HepG2 (cell line): ENCODE measurements around the gene RANBP17. TPM values are rescaled to one million over a fixed set of nuclear protein-coding genes. Genes with fewer than 3 reads are reported as not detected.
"Not testable (repeated sequence)": the region's sequence is repeated elsewhere in the genome, so short reads cannot be mapped to it uniquely, and the experiment has no call there.

Source experiments
- ATAC-seq: fragments of 200-7000 bp; cut with Tn5 transposase; 3 replicates; pipeline ENCODE4 v1.9.1; 2020; ENCODE audit warnings: mild to moderate bottlenecking, moderate library complexity
- BruUV-seq: library from RNA; stranded (reverse); fragments of 400-500 nt; replicated peaks from 2 replicates; lab custom pipeline; 2021; lab: Mats Ljungman, UMichigan
- CTCF ChIA-PET: fragments of 300-600 bp; formaldehyde crosslinking; extraction: SDS; loops from one replicate; lab custom pipeline; 2021; ENCODE audit warnings: low total read pairs, inconsistent platforms, low intra/inter-chr PET ratio; lab: Yijun Ruan, JAX
- POLR2A ChIA-PET: fragments of 350-600 bp; sonication (Branson Sonifier 250); formaldehyde crosslinking; loops from one replicate; lab custom pipeline; 2020; ENCODE audit warnings: antibody characterized with exemption, inconsistent platforms; lab: Yijun Ruan, JAX
- DNase-seq: peaks from one replicate; pipeline ENCODE4 v3.0.0-alpha.2; 2015; ENCODE audit warnings: low spot score
- FAIRE-seq: peaks from 3 replicates; lab custom pipeline; 2011; peaks lifted over from hg19 to GRCh38; lab: Jason Lieb, UNC
- H2AFZ ChIP-seq: one replicate; pipeline ENCODE4 v1.6.1; 2011; ENCODE audit warnings: low read length, inconsistent platforms
- H3K27ac ChIP-seq: fragments of 300-600 bp; 3 replicates; pipeline ENCODE4 v1.8.0; 2011; ENCODE audit warnings: mixed run types, mild to moderate bottlenecking, mixed read lengths, low read length, inconsistent platforms; ENCODE audit not compliant: insufficient read depth; ENCODE audit errors: extremely low read length
- H3K27me3 ChIP-seq, 2 experiments: fragments of 200-600 bp in 1 of 2; 2 replicates in 1 of 2; 3 replicates in 1 of 2; pipeline versions ENCODE4 v1.6.0 to v1.8.0; 2011; ENCODE audit warnings: low read length in 2 of 2, mild to moderate bottlenecking in 2 of 2, moderate library complexity in 2 of 2, inconsistent platforms in 1 of 2; ENCODE audit not compliant: insufficient read depth in 2 of 2, control insufficient read depth in 1 of 2
- H3K36me3 ChIP-seq, 2 experiments: fragments of 200-600 bp in 1 of 2; replicated peaks in 1 of 2; 2 replicates in 1 of 2; 3 replicates in 1 of 2; pipeline versions ENCODE4 v1.5.1 to v1.8.0; 2011; ENCODE audit warnings: low read length in 2 of 2, inconsistent platforms in 1 of 2; ENCODE audit not compliant: insufficient read depth in 2 of 2, control insufficient read depth in 1 of 2
- H3K4me1 ChIP-seq: 2 replicates; pipeline ENCODE4 v1.5.1; 2012; ENCODE audit warnings: low read length, inconsistent platforms; ENCODE audit not compliant: insufficient read depth
- H3K4me2 ChIP-seq: 2 replicates; pipeline ENCODE4 v1.6.0; 2011; ENCODE audit warnings: low read depth, low read length, inconsistent platforms
- H3K4me3 ChIP-seq, 3 experiments: fragments of 200-600 bp in 1 of 3; sonication (generic), shearing (Covaris generic) in 1 of 3; replicated peaks in 1 of 3; 2 replicates each; pipeline ENCODE4 v1.5.1; 2011 to 2016; ENCODE audit warnings: low read length in 3 of 3, inconsistent platforms in 2 of 3, low read depth in 2 of 3, mild to moderate bottlenecking in 2 of 3, control low read depth in 1 of 3, mixed read lengths in 1 of 3; ENCODE audit not compliant: insufficient read depth in 1 of 3
- H3K79me2 ChIP-seq: one replicate; pipeline ENCODE4 v1.6.1; 2011; ENCODE audit warnings: low read length, inconsistent platforms; ENCODE audit not compliant: insufficient read depth
- H3K9ac ChIP-seq: 2 replicates; pipeline ENCODE4 v1.6.0; 2011; ENCODE audit warnings: mild to moderate bottlenecking, low read depth, low read length, inconsistent platforms; ENCODE audit not compliant: insufficient read depth
- H3K9me3 ChIP-seq: 2 replicates; pipeline ENCODE4 v1.5.1; 2012; ENCODE audit warnings: mild to moderate bottlenecking, low read length
- H4K20me1 ChIP-seq: 2 replicates; pipeline ENCODE4 v1.6.0; 2011; ENCODE audit warnings: inconsistent platforms, mild to moderate bottlenecking, low read length, moderate library complexity; ENCODE audit not compliant: insufficient read depth
- BCL6 ChIP-seq: IDR thresholded peaks from 2 replicates; pipeline ENCODE4 v1.6.1; 2016; ENCODE audit warnings: missing genetic modification reagents, missing compliant biosample characterization
- POLR2A ChIP-seq, 2 experiments: IDR thresholded peaks; 2 replicates each; pipeline ENCODE4 v1.6.1; 2011; ENCODE audit warnings: low read depth in 2 of 2, low read length in 2 of 2, mild to moderate bottlenecking in 1 of 2, moderate library complexity in 1 of 2; ENCODE audit not compliant: insufficient read depth in 1 of 2
- RFX3 ChIP-seq: IDR thresholded peaks from 2 replicates; pipeline ENCODE4 v1.6.1; 2016; ENCODE audit warnings: missing biosample characterization, missing genetic modification reagents
- ZFP36L2 ChIP-seq: sonication (generic); formaldehyde crosslinking; IDR thresholded peaks from 2 replicates; pipeline ENCODE4 v1.4.0; 2020; ENCODE audit warnings: missing genetic modification reagents
- WGBS: methylation state at CpG from one replicate; pipeline ENCODE4 v1.1.6; 2017; ENCODE audit warnings: low lambda C conversion rate; 5-methylcytosine and 5-hydroxymethylcytosine counted together
- in situ Hi-C: cut with HindIII; loops from 2 replicates; pipeline ENCODE4 v1.10.0; 2017; ENCODE audit warnings: low pct_unique_long_range_greater_than_20kb; ENCODE audit not compliant: extremely low pct_ligation_motif_present
- intact Hi-C: fragments of 100-400 bp; cut with micrococcal nuclease; formaldehyde crosslinking; loops from one replicate; pipeline ENCODE4 v1.10.0; 2022; ENCODE audit not compliant: unreplicated experiment
- polyA plus RNA-seq, 8 experiments: library from polyadenylated mRNA; depleted of rRNA in 3 of 8; stranded (reverse) in 7 of 8; unstranded in 1 of 8; fragments of >200 nt; fragmentation: Illumina TruSeq in 4 of 8; extraction: Trizol in 4 of 8; gene quantifications; 2 replicates each; pipeline versions ENCODE4 v1.2.1 to v1.2.3, GENCODE V29; 2011 to 2016; ENCODE audit warnings: low read depth in 4 of 8, missing spikeins in 1 of 8, mixed read lengths in 1 of 8; ENCODE audit not compliant: insufficient read depth in 1 of 8
- total RNA-seq, 5 experiments: library from RNA; depleted of rRNA; stranded (reverse); fragments of >200 nt; fragmentation: Illumina TruSeq; extraction: Trizol; gene quantifications; 2 replicates each; pipeline ENCODE4 v1.2.3, GENCODE V29; 2016; ENCODE audit warnings: low read depth in 1 of 5
- TF ChIP-seq, protein P1 (sequence below): sonication (generic); formaldehyde crosslinking; IDR thresholded peaks from 2 replicates; pipeline ENCODE4 v1.5.1; 2020; ENCODE audit warnings: missing genetic modification reagents, mild to moderate bottlenecking, borderline replicate concordance
- TF ChIP-seq, protein P2 (sequence below): sonication (generic); formaldehyde crosslinking; IDR thresholded peaks from 2 replicates; pipeline ENCODE4 v1.4.0; 2020; ENCODE audit warnings: missing genetic modification reagents
- TF ChIP-seq, protein P3 (sequence below): sonication (generic); formaldehyde crosslinking; IDR thresholded peaks from 2 replicates; pipeline ENCODE4 v1.4.0; 2020; ENCODE audit warnings: missing genetic modification reagents
- TF ChIP-seq, protein P4 (sequence below): sonication (generic); formaldehyde crosslinking; IDR thresholded peaks from 2 replicates; pipeline ENCODE4 v1.5.1; 2020; ENCODE audit warnings: missing genetic modification reagents, mild to moderate bottlenecking, borderline replicate concordance

The RANBP17 gene
- total and polyA plus RNA-seq, 2 of the 13 experiments (the other 11 are each of a cell fraction or from before 2014, with no cell fraction given), result not detected

DNA sequence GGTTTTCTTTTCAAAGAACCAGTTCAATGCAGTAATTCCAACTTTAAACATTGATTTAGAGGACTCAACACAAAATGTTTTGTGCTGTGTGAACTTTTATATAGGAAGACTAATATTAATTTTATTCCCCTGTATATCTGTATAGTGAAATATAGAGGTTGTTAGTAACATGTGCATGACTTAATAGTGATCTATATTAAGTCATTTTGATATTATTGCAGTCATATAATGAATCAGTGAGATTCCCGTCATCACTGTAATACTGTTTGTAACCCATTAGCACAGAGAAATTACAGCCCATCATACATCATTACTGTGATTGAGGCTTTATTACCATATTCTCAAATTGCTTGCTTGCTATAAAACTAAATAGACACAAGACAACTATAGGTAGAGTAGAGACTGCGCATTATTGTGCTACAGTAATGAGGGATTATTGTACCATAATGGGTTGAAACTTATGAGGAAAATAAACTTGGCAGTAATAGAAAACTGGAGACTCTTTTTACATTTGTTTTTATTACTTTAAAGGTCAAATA is 170.7 kb downstream of the RANBP17 start:
- no TSS peak for BruUV-seq
- no peak for DNase-seq
- no peaks in the 10 kb centered on the region for H3K9me3 ChIP-seq
- in situ Hi-C loops, result no loop called here
- H4K20me1 ChIP-seq, result no peaks in the 10 kb centered on the region
- no peak overlapping the region for H3K27ac ChIP-seq
- ChIA-PET CTCF (no interaction called here), POLR2A (no interaction called here)
- intact Hi-C loops, result no loop called here
- no peak overlapping the region for H3K4me2 ChIP-seq
- 49% methylated on average over 2 of the region's 2 CpGs for WGBS
- ATAC-seq, result no peak
- no peaks in the 10 kb centered on the region for H3K4me1 ChIP-seq
- TF ChIP-seq, protein P1, sequence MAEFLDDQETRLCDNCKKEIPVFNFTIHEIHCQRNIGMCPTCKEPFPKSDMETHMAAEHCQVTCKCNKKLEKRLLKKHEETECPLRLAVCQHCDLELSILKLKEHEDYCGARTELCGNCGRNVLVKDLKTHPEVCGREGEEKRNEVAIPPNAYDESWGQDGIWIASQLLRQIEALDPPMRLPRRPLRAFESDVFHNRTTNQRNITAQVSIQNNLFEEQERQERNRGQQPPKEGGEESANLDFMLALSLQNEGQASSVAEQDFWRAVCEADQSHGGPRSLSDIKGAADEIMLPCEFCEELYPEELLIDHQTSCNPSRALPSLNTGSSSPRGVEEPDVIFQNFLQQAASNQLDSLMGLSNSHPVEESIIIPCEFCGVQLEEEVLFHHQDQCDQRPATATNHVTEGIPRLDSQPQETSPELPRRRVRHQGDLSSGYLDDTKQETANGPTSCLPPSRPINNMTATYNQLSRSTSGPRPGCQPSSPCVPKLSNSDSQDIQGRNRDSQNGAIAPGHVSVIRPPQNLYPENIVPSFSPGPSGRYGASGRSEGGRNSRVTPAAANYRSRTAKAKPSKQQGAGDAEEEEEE (CRISPR knock-in tag), result no peak
- TF ChIP-seq, protein P2, sequence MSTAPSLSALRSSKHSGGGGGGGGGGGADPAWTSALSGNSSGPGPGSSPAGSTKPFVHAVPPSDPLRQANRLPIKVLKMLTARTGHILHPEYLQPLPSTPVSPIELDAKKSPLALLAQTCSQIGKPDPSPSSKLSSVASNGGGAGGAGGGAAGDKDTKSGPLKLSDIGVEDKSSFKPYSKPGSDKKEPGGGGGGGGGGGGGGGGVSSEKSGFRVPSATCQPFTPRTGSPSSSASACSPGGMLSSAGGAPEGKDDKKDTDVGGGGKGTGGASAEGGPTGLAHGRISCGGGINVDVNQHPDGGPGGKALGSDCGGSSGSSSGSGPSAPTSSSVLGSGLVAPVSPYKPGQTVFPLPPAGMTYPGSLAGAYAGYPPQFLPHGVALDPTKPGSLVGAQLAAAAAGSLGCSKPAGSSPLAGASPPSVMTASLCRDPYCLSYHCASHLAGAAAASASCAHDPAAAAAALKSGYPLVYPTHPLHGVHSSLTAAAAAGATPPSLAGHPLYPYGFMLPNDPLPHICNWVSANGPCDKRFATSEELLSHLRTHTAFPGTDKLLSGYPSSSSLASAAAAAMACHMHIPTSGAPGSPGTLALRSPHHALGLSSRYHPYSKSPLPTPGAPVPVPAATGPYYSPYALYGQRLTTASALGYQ (CRISPR knock-in tag), result no peak
- TF ChIP-seq, protein P3, sequence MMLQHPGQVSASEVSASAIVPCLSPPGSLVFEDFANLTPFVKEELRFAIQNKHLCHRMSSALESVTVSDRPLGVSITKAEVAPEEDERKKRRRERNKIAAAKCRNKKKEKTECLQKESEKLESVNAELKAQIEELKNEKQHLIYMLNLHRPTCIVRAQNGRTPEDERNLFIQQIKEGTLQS (CRISPR knock-in tag), result no peak
- TF ChIP-seq, protein P4, sequence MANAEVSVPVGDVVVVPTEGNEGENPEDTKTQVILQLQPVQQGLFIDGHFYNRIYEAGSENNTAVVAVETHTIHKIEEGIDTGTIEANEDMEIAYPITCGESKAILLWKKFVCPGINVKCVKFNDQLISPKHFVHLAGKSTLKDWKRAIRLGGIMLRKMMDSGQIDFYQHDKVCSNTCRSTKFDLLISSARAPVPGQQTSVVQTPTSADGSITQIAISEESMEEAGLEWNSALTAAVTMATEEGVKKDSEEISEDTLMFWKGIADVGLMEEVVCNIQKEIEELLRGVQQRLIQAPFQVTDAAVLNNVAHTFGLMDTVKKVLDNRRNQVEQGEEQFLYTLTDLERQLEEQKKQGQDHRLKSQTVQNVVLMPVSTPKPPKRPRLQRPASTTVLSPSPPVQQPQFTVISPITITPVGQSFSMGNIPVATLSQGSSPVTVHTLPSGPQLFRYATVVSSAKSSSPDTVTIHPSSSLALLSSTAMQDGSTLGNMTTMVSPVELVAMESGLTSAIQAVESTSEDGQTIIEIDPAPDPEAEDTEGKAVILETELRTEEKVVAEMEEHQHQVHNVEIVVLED, result no peak
- no peak for TF ChIP-seq POLR2A (IDR thresholded peaks at IDR 0.05; ENCODE audit: insufficient read depth in 1 of 2, low read depth in 2 of 2, low read length in 2 of 2)
- no peak for TF ChIP-seq ZFP36L2 (CRISPR knock-in tag)
- TF ChIP-seq RFX3 (CRISPR knock-in tag), result no peak
- no peak for TF ChIP-seq BCL6 (CRISPR knock-in tag)
- no peak overlapping the region for H3K9ac ChIP-seq
- H3K27me3 ChIP-seq, result no peaks in the 10 kb centered on the region
- H3K4me3 ChIP-seq, result no peak overlapping the region
- no peaks in the 10 kb centered on the region for H3K79me2 ChIP-seq
- H3K36me3 ChIP-seq, result no peaks in the 10 kb centered on the region
- no peak overlapping the region for H2AFZ ChIP-seq
- no peak for FAIRE-seq

DNA sequence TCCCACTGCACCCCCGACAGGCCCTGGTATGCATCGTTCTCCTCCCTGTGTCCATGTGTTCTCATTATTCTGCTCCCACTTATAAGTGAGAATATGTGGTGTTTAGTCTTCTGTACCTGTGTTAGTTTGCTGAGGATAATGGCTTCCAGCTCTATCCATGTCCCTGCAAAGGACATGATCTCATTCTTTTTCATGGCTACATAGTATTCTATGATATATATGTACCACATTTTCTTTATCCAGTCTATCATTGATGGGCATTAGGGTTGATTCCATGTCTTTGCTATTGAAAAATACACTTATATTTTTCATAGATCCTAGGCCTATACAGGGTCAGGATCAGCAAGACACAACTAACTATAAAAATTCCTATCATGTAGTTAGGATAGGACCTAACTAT is 180.1 kb downstream of the RANBP17 start:
- H4K20me1 ChIP-seq, H2AFZ ChIP-seq, POLR2A ChIA-PET, BruUV-seq, H3K9me3 ChIP-seq, H3K4me1 ChIP-seq, FAIRE-seq, H3K27me3 ChIP-seq, CTCF ChIA-PET, in situ Hi-C loops, H3K27ac ChIP-seq, ATAC-seq, H3K4me2 ChIP-seq, H3K79me2 ChIP-seq, intact Hi-C loops, H3K9ac ChIP-seq, H3K36me3 ChIP-seq, DNase-seq, H3K4me3 ChIP-seq: not testable (repeated sequence)
- 7% methylated on average over 2 of the region's 2 CpGs for WGBS
